ENCODE results near the gene TLX2.

Gene TLX2

GRCh38 chr2:74513605-74514367 is 464 bp upstream of the TLX2 start:
- DNase-seq = no peak

- DNase-seq = no peak
Observed at GRCh38 chr2:74515271-74515980, 1.2 kb downstream of the TLX2 start.

- peak; percentile 24 for DNase-seq
Observed at GRCh38 chr2:74515981-74516633, 1.9 kb downstream of the TLX2 start.

GRCh38 chr2:74516650-74517049 is 2.4 kb downstream of the TLX2 start:
- no peak for DNase-seq

GRCh38 chr2:74522516-74522915 is 8.3 kb downstream of the TLX2 start:
- no peak for DNase-seq

GRCh38 chr2:74524005-74524404 is 9.8 kb downstream of the TLX2 start:
- DNase-seq = no peak

- no peak for DNase-seq
Observed at GRCh38 chr2:74524955-74525716, 10.9 kb downstream of the TLX2 start.

GRCh38 chr2:74525717-74526648 is 11.7 kb downstream of the TLX2 start, which contains the start of gene DQX1:
Gene DQX1 (minus strand): TSS chr2:74526231. CDS start chr2:74525729, 502 bp downstream.
- DNase-seq = no peak

- no peak for DNase-seq
Observed at GRCh38 chr2:74526649-74527230, 12.5 kb downstream of the TLX2 start.

- no peak for DNase-seq
Observed at GRCh38 chr2:74527741-74528140, 13.5 kb downstream of the TLX2 start.

GRCh38 chr2:74528600-74529356 is 14.5 kb downstream of the TLX2 start:
- no peak for DNase-seq

- DNase-seq = peak; percentile 93
Observed at GRCh38 chr2:74529357-74530238, 15.3 kb downstream of the TLX2 start, which contains the start of the genes AUP1 and HTRA2. Gene AUP1 (minus strand): TSS chr2:74529706. CDS start chr2:74529629, 77 bp downstream. Gene HTRA2 (plus strand): TSS chr2:74529933. CDS start chr2:74530007, 74 bp downstream.

GRCh38 chr2:74530239-74531187 is 16.3 kb downstream of the TLX2 start:
- DNase-seq = no peak

- no peak for DNase-seq
Observed at GRCh38 chr2:74531666-74532065, 17.4 kb downstream of the TLX2 start.

- DNase-seq = no peak
Observed at GRCh38 chr2:74532222-74532621, 18.0 kb downstream of the TLX2 start.

- DNase-seq = no peak
Observed at GRCh38 chr2:74533464-74533863, 19.2 kb downstream of the TLX2 start.

- DNase-seq = no peak
Observed at GRCh38 chr2:74534411-74534810, 20.2 kb downstream of the TLX2 start.

GRCh38 chr2:74535440-74535965 is 21.3 kb downstream of the TLX2 start:
- DNase-seq = no peak

Data from GOT3 (cell line).